Measurements from ENCODE around the gene ZNF701. TPM values are rescaled to one million over a fixed set of nuclear protein-coding genes. Genes with fewer than 3 reads are reported as not detected.
"Not testable (repeated sequence)": the region's sequence is repeated elsewhere in the genome, so short reads cannot be mapped to it uniquely, and the experiment has no call there.

The ZNF701 gene
- total RNA-seq, 1 donor from 2014 or later: 18.5 TPM

DNA sequence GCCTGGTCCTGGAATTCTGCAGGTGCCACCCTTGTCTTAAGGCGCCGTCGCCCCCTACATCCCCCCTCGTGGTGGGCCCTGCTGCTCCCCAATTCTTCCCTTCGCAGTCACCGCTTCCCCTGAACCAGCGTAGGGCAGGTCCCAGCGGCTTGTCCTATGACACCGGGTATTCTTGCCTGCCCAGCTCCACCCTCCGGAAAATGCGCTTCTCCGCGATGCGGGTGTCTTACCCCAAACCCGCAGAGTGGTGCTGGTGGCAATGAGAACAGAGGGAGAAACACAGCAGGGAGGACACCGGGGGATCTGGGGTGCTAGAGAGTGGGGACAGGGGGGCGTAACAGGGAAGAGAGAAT lies 33.7 kb upstream of the ZNF701 start:
- Mint-ChIP-seq H3K4me3 (ENCODE audit: unreplicated experiment) (peak overlapping the region; percentile 93), H3K9me3 (ENCODE audit: unreplicated experiment) (no peaks in the 10 kb centered on the region), H3K27ac (ENCODE audit: unreplicated experiment) (peak overlapping the region; percentile 52), H3K4me1 (ENCODE audit: unreplicated experiment) (peaks cover 5% of the 10 kb centered on the region), H3K36me3 (ENCODE audit: low read depth, unreplicated experiment) (no peaks in the 10 kb centered on the region), H3K27me3 (ENCODE audit: unreplicated experiment) (peaks cover 6% of the 10 kb centered on the region)
- no peak for DNase-seq (ENCODE audit: low spot score)
- TF ChIP-seq, protein P1, sequence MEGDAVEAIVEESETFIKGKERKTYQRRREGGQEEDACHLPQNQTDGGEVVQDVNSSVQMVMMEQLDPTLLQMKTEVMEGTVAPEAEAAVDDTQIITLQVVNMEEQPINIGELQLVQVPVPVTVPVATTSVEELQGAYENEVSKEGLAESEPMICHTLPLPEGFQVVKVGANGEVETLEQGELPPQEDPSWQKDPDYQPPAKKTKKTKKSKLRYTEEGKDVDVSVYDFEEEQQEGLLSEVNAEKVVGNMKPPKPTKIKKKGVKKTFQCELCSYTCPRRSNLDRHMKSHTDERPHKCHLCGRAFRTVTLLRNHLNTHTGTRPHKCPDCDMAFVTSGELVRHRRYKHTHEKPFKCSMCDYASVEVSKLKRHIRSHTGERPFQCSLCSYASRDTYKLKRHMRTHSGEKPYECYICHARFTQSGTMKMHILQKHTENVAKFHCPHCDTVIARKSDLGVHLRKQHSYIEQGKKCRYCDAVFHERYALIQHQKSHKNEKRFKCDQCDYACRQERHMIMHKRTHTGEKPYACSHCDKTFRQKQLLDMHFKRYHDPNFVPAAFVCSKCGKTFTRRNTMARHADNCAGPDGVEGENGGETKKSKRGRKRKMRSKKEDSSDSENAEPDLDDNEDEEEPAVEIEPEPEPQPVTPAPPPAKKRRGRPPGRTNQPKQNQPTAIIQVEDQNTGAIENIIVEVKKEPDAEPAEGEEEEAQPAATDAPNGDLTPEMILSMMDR (IDR thresholded peaks at IDR 0.05; ENCODE audit: unreplicated experiment): no peak

DNA sequence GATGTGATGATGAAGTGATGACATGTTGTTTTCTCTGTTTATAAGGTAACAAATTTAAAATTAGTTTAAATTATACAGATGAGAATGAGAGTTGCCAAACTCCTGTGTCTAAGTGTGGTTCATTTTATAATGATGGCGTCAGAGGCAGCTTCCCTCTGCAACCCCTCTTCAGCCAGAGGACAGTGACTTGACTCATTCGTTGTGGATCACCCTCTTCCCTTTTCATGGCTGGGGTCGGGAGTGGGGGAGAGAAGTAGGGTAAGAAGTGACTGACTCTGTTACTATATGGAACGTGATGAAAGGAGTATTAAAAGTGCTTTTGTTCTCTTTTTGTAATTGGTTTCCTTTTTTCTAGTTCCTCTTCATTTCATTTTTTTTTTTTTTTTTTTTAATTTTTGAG lies 31.3 kb upstream of the ZNF701 start:
- H3K27me3 Mint-ChIP-seq (ENCODE audit: unreplicated experiment); H3K4me3 Mint-ChIP-seq (ENCODE audit: unreplicated experiment); H3K27ac Mint-ChIP-seq (ENCODE audit: unreplicated experiment); H3K9me3 Mint-ChIP-seq (ENCODE audit: unreplicated experiment); DNase-seq (ENCODE audit: low spot score): not testable (repeated sequence)
- Mint-ChIP-seq H3K4me1 (ENCODE audit: unreplicated experiment) (peaks cover 21% of the 10 kb centered on the region), H3K36me3 (ENCODE audit: low read depth, unreplicated experiment) (peaks cover 16% of the 10 kb centered on the region)

DNA sequence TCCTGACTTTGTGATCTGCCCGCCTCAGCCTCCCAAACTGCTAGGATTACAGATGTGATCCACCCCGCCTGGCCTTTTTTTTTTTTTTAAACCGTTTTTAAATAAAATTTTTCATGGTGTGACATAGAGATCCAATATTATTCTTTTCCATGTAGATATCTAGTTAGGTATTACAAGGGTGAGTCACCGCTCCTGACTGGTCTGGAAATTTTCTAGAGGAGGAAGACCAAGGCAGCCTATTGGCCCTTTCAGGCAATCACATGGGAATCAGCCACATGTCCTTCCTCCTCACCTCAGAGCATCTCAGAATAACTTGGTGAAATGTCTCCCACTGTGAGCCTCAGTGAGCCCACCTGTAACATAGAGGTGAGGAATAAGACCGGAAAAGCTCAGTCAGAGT lies 28.9 kb upstream of the ZNF701 start:
- not testable (repeated sequence) for H3K27me3 Mint-ChIP-seq (ENCODE audit: unreplicated experiment); H3K9me3 Mint-ChIP-seq (ENCODE audit: unreplicated experiment); DNase-seq (ENCODE audit: low spot score); H3K27ac Mint-ChIP-seq (ENCODE audit: unreplicated experiment); H3K4me3 Mint-ChIP-seq (ENCODE audit: unreplicated experiment)
- Mint-ChIP-seq H3K36me3 (ENCODE audit: low read depth, unreplicated experiment) (peaks cover 24% of the 10 kb centered on the region), H3K4me1 (ENCODE audit: unreplicated experiment) (peaks cover 21% of the 10 kb centered on the region)

DNA sequence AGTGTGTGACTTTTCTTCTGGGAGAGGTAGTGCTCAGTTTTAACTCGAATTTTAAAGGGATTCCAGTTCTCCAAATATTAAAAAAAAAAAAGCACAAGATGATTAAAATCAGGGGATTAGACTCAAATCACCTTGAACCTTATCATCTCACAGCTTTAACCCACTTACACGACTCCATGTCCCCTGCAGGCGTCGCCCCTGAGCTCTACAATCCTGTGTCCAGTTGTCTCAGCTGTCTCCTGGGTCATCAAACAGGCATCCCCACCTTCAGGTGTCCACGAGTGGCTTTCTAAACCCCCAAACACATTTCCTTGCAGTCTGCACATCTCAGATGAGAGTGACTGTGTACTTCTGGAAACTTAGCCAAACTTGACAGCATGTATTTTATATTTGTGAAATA lies 28.5 kb upstream of the ZNF701 start:
- no peaks in the 10 kb centered on the region for H3K9me3 Mint-ChIP-seq (ENCODE audit: unreplicated experiment)
- peaks cover 6% of the 10 kb centered on the region for H3K27me3 Mint-ChIP-seq (ENCODE audit: unreplicated experiment)
- no peak overlapping the region for H3K4me3 Mint-ChIP-seq (ENCODE audit: unreplicated experiment)
- H3K27ac Mint-ChIP-seq (ENCODE audit: unreplicated experiment): no peak overlapping the region
- H3K4me1 Mint-ChIP-seq (ENCODE audit: unreplicated experiment): peaks cover 17% of the 10 kb centered on the region
- H3K36me3 Mint-ChIP-seq (ENCODE audit: low read depth, unreplicated experiment): peaks cover 27% of the 10 kb centered on the region
- DNase-seq (ENCODE audit: low spot score): no peak
- TF ChIP-seq, protein P1 (IDR thresholded peaks at IDR 0.05; ENCODE audit: unreplicated experiment): no peak

DNA sequence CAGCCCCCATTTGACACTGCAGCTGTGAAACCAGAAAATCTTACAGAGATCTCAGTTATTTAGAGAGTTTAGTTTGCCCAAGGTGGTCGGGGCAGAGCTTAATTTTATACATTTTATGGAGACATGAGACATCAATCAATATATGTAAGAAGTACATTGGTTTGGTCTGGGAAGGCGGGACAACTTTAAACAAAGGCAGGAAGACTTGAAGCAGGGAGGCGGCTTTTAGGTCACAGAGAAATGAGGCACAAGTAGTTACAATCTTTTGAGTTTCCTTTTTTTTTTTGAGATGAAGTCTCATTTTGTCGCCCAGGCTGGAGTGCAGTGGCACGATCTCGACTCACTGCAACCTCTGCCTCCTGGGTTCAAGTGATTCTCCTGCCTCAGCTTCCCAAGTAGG lies 27.5 kb upstream of the ZNF701 start:
- not testable (repeated sequence) for H3K9me3 Mint-ChIP-seq (ENCODE audit: unreplicated experiment); DNase-seq (ENCODE audit: low spot score); H3K27me3 Mint-ChIP-seq (ENCODE audit: unreplicated experiment)
- Mint-ChIP-seq H3K27ac (ENCODE audit: unreplicated experiment) (peak overlapping the region; percentile 84), H3K4me3 (ENCODE audit: unreplicated experiment) (peak overlapping the region; percentile 12), H3K36me3 (ENCODE audit: low read depth, unreplicated experiment) (peaks cover 32% of the 10 kb centered on the region), H3K4me1 (ENCODE audit: unreplicated experiment) (peaks cover 16% of the 10 kb centered on the region)

DNA sequence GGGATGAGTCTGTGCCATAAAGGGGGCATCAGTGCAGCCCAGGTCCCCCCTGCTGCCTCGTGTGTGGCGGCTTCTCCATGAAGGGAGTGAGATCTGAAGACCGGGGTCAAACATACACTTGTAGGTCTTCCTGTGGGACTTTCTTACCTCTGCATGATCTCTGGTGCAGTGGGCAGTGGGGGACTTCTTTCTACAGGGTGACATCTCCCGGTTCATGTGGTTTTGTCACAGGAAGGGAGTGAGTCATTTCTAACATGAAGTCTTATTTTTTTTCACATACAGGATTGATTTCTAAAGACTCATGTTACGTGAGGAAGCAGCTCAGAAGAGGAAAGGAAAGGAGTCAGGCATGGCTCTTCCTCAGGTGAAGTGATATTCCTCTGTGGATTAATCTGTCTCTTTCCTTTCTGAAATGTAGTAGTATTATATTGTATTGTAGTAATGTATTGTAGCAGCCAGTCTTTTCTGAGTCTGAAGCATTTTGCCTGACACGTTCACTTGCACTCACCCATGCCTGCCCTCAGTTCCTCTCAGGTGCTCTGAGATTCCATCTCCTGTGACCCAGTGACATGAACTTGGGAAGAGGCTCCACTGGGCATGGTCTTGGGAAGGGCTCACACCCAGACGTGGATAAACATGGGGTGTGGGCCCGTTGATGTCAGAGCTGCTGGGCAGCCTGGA lies 27.0 kb upstream of the ZNF701 start:
- Mint-ChIP-seq H3K36me3 (ENCODE audit: low read depth, unreplicated experiment) (peaks cover 38% of the 10 kb centered on the region), H3K27me3 (ENCODE audit: unreplicated experiment) (peaks cover 3% of the 10 kb centered on the region), H3K9me3 (ENCODE audit: unreplicated experiment) (no peaks in the 10 kb centered on the region), H3K27ac (ENCODE audit: unreplicated experiment) (peak overlapping the region; percentile 84), H3K4me1 (ENCODE audit: unreplicated experiment) (peaks cover 16% of the 10 kb centered on the region), H3K4me3 (ENCODE audit: unreplicated experiment) (peak overlapping the region; percentile 12)
- no peak for DNase-seq (ENCODE audit: low spot score)
- TF ChIP-seq, protein P1 (IDR thresholded peaks at IDR 0.05; ENCODE audit: unreplicated experiment): no peak

Data from endothelial cell (in vitro differentiated cells).